SK-N-SH treated with all-trans-retinoic acid at 6 μM for 48 hours (cell line): ENCODE results near the gene BLNK.
A peak's percentile ranks its signal among the peaks of the same experiment; 100 is the strongest.

Experiments used
- ATAC-seq: fragments of 200-7000 bp; cut with Tn5 transposase; 3 replicates; pipeline ENCODE4 v1.9.1; 2020; ENCODE audit warnings: mild to moderate bottlenecking, moderate library complexity
- ARNTL ChIP-seq: fragments of 450-650 bp; formaldehyde crosslinking; IDR thresholded peaks from 2 replicates; pipeline ENCODE4 v1.5.0; 2020; ENCODE audit warnings: low read depth, mild to moderate bottlenecking, moderate library complexity, borderline replicate concordance
- BACH2 ChIP-seq: fragments of 250-450 bp; sonication (Bioruptor Pico); IDR thresholded peaks from 2 replicates; pipeline ENCODE4 v1.9.0; 2021; ENCODE audit warnings: mild to moderate bottlenecking, borderline replicate concordance
- ESRRG ChIP-seq: fragments of 250-450 bp; sonication (Bioruptor Pico); IDR thresholded peaks from 2 replicates; pipeline ENCODE4 v1.6.1; 2021; ENCODE audit warnings: mild to moderate bottlenecking
- GLIS3 ChIP-seq: fragments of 250-450 bp; sonication (Bioruptor Pico); IDR thresholded peaks from 2 replicates; pipeline ENCODE4 v1.5.0; 2020; ENCODE audit warnings: mild to moderate bottlenecking, moderate library complexity
- ISL1 ChIP-seq: fragments of 250-450 bp; sonication (Bioruptor Pico); IDR thresholded peaks from 2 replicates; pipeline ENCODE4 v2.1.2; 2022; ENCODE audit warnings: mild to moderate bottlenecking, moderate library complexity
- OSR1 ChIP-seq: fragments of 250-450 bp; sonication (Bioruptor Pico); IDR thresholded peaks from 2 replicates; pipeline ENCODE4 v1.8.0; 2022; ENCODE audit warnings: moderate library complexity, mild to moderate bottlenecking, inconsistent platforms
- PPARA ChIP-seq: fragments of 250-450 bp; sonication (Bioruptor Pico); IDR thresholded peaks from 2 replicates; pipeline ENCODE4 v1.5.0; 2020; ENCODE audit warnings: mild to moderate bottlenecking, borderline replicate concordance
- RARB ChIP-seq: fragments of 250-450 bp; sonication (Bioruptor Pico); IDR thresholded peaks from 2 replicates; pipeline ENCODE4 v1.8.0; 2021; ENCODE audit warnings: mild to moderate bottlenecking, moderate library complexity
- SNAI2 ChIP-seq: fragments of 250-450 bp; sonication (Bioruptor Pico); IDR thresholded peaks from 2 replicates; pipeline ENCODE4 v1.5.0; 2020; ENCODE audit warnings: mild to moderate bottlenecking, moderate library complexity
- TCF4 ChIP-seq: fragments of 250-450 bp; sonication (Bioruptor Pico); IDR thresholded peaks from 2 replicates; pipeline ENCODE4 v1.8.0; 2021; ENCODE audit warnings: mild to moderate bottlenecking, moderate library complexity, borderline replicate concordance
- TOX ChIP-seq: fragments of 250-450 bp; sonication (Bioruptor Pico); IDR thresholded peaks from 2 replicates; pipeline ENCODE4 v1.8.0; 2021; ENCODE audit warnings: mild to moderate bottlenecking, moderate library complexity, borderline replicate concordance
- ZC3H10 ChIP-seq: fragments of 250-450 bp; sonication (Bioruptor Pico); IDR thresholded peaks from 2 replicates; pipeline ENCODE4 v1.5.1; 2021; ENCODE audit warnings: mild to moderate bottlenecking, moderate library complexity
- ZFP3 ChIP-seq: fragments of 250-450 bp; sonication (Bioruptor Pico); IDR thresholded peaks from 2 replicates; pipeline ENCODE4 v1.5.0; 2020; ENCODE audit warnings: mild to moderate bottlenecking, moderate library complexity
- ZFP30 ChIP-seq: fragments of 450-650 bp; formaldehyde crosslinking; IDR thresholded peaks from 2 replicates; pipeline ENCODE4 v1.5.0; 2022; ENCODE audit warnings: mild to moderate bottlenecking, moderate library complexity
- ZNF565 ChIP-seq: fragments of 450-650 bp; formaldehyde crosslinking; conservative IDR thresholded peaks from 2 replicates; pipeline ENCODE4 v1.5.0; 2020; ENCODE audit warnings: low read depth, mild to moderate bottlenecking, moderate library complexity
- ZNF70 ChIP-seq: fragments of 450-650 bp; formaldehyde crosslinking; IDR thresholded peaks from 2 replicates; pipeline ENCODE4 v1.5.0; 2020; ENCODE audit warnings: mild to moderate bottlenecking, moderate library complexity
- ZNF8 ChIP-seq: fragments of 450-650 bp; formaldehyde crosslinking; IDR thresholded peaks from 2 replicates; pipeline ENCODE4 v1.5.0; 2020; ENCODE audit warnings: mild to moderate bottlenecking, moderate library complexity
- TF ChIP-seq, protein P1 (sequence below): fragments of 250-450 bp; sonication (Bioruptor Pico); IDR thresholded peaks from 2 replicates; pipeline ENCODE4 v1.8.0; 2021; ENCODE audit warnings: low read depth, mild to moderate bottlenecking, moderate library complexity, borderline replicate concordance
- TF ChIP-seq, protein P2 (sequence below): fragments of 250-450 bp; sonication (Bioruptor Pico); IDR thresholded peaks from 2 replicates; pipeline ENCODE4 v1.8.0; 2020; ENCODE audit warnings: mild to moderate bottlenecking, moderate library complexity, borderline replicate concordance
- TF ChIP-seq, protein P3 (sequence below): fragments of 250-450 bp; sonication (Bioruptor Pico); IDR thresholded peaks from 2 replicates; pipeline ENCODE4 v1.5.1; 2020; ENCODE audit warnings: low read depth, mild to moderate bottlenecking, moderate library complexity
- TF ChIP-seq, protein P4 (sequence below): fragments of 250-450 bp; sonication (Bioruptor Pico); IDR thresholded peaks from 2 replicates; pipeline ENCODE4 v1.5.0; 2020; ENCODE audit warnings: mild to moderate bottlenecking, moderate library complexity
- TF ChIP-seq, protein P5 (sequence below): fragments of 250-450 bp; sonication (Bioruptor Pico); IDR thresholded peaks from 2 replicates; pipeline ENCODE4 v1.5.1; 2021; ENCODE audit warnings: mild to moderate bottlenecking, moderate library complexity

BLNK gene

DNA sequence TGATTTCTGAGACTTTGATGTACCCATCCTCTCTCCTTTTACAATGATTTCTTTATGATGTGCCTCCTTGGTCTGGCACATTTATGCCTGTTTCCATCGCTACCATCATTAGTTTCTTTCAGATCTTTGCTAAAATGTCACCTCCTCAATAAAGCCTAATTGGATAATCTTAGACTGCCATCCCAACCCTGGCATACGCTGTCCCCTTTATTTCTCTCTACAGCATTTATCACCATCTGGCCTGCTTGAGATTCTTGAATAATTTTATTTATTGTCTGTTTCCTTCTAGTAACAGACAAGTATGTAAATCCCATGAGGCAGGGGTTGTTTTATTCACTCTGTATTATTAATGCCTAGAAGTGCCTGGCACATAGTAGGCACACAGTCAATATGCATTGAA lies 26.1 kb upstream of the BLNK start:
- TF ChIP-seq, protein P1, sequence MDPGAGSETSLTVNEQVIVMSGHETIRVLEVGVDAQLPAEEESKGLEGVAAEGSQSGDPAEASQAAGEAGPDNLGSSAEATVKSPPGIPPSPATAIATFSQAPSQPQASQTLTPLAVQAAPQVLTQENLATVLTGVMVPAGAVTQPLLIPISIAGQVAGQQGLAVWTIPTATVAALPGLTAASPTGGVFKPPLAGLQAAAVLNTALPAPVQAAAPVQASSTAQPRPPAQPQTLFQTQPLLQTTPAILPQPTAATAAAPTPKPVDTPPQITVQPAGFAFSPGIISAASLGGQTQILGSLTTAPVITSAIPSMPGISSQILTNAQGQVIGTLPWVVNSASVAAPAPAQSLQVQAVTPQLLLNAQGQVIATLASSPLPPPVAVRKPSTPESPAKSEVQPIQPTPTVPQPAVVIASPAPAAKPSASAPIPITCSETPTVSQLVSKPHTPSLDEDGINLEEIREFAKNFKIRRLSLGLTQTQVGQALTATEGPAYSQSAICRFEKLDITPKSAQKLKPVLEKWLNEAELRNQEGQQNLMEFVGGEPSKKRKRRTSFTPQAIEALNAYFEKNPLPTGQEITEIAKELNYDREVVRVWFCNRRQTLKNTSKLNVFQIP (CRISPR knock-in tag), result no peak
- TF ChIP-seq ZNF8 (CRISPR knock-in tag) (no peak), BACH2 (CRISPR knock-in tag) (no peak), ZNF565 (CRISPR knock-in tag) (no peak), TCF4 (no peak), RARB (CRISPR knock-in tag) (no peak)
- TF ChIP-seq, protein P2, sequence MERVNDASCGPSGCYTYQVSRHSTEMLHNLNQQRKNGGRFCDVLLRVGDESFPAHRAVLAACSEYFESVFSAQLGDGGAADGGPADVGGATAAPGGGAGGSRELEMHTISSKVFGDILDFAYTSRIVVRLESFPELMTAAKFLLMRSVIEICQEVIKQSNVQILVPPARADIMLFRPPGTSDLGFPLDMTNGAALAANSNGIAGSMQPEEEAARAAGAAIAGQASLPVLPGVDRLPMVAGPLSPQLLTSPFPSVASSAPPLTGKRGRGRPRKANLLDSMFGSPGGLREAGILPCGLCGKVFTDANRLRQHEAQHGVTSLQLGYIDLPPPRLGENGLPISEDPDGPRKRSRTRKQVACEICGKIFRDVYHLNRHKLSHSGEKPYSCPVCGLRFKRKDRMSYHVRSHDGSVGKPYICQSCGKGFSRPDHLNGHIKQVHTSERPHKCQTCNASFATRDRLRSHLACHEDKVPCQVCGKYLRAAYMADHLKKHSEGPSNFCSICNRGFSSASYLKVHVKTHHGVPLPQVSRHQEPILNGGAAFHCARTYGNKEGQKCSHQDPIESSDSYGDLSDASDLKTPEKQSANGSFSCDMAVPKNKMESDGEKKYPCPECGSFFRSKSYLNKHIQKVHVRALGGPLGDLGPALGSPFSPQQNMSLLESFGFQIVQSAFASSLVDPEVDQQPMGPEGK (CRISPR knock-in tag), result no peak
- TF ChIP-seq, protein P3, sequence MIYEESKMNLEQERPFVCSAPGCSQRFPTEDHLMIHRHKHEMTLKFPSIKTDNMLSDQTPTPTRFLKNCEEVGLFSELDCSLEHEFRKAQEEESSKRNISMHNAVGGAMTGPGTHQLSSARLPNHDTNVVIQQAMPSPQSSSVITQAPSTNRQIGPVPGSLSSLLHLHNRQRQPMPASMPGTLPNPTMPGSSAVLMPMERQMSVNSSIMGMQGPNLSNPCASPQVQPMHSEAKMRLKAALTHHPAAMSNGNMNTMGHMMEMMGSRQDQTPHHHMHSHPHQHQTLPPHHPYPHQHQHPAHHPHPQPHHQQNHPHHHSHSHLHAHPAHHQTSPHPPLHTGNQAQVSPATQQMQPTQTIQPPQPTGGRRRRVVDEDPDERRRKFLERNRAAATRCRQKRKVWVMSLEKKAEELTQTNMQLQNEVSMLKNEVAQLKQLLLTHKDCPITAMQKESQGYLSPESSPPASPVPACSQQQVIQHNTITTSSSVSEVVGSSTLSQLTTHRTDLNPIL (CRISPR knock-in tag), result no peak
- TF ChIP-seq, all 23 proteins: peak for 0
- no peak for ATAC-seq

DNA sequence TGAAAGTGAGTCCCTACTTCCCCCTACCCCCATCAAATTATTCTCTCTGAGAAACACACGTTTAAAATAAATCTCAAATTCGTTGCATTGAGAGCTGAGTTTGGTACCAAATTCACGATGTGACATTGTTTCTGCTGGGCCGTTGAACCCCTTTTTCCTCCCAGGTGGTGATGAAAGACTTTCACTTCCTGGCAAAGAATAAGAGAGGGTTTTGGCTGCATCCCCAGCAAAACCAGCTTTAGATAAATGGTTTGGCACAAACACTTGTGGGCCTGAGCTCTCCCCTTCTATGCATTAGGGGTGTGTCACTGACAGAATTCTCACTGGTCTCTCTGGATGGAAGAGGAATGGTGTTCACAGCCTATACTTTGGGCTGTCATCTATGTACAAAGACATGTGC lies 24.1 kb upstream of the BLNK start:
- ATAC-seq, result no peak
- TF ChIP-seq ZNF565 (CRISPR knock-in tag) (no peak), ISL1 (no peak), BACH2 (CRISPR knock-in tag) (no peak), ZC3H10 (no peak), ZNF70 (CRISPR knock-in tag) (no peak), SNAI2 (CRISPR knock-in tag) (no peak), TCF4 (no peak), TOX (CRISPR knock-in tag) (no peak), ARNTL (CRISPR knock-in tag) (no peak), ESRRG (CRISPR knock-in tag) (no peak), ZNF8 (CRISPR knock-in tag) (no peak)
- TF ChIP-seq, protein P4, sequence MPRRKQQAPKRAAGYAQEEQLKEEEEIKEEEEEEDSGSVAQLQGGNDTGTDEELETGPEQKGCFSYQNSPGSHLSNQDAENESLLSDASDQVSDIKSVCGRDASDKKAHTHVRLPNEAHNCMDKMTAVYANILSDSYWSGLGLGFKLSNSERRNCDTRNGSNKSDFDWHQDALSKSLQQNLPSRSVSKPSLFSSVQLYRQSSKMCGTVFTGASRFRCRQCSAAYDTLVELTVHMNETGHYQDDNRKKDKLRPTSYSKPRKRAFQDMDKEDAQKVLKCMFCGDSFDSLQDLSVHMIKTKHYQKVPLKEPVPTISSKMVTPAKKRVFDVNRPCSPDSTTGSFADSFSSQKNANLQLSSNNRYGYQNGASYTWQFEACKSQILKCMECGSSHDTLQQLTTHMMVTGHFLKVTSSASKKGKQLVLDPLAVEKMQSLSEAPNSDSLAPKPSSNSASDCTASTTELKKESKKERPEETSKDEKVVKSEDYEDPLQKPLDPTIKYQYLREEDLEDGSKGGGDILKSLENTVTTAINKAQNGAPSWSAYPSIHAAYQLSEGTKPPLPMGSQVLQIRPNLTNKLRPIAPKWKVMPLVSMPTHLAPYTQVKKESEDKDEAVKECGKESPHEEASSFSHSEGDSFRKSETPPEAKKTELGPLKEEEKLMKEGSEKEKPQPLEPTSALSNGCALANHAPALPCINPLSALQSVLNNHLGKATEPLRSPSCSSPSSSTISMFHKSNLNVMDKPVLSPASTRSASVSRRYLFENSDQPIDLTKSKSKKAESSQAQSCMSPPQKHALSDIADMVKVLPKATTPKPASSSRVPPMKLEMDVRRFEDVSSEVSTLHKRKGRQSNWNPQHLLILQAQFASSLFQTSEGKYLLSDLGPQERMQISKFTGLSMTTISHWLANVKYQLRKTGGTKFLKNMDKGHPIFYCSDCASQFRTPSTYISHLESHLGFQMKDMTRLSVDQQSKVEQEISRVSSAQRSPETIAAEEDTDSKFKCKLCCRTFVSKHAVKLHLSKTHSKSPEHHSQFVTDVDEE (CRISPR knock-in tag), result no peak
- TF ChIP-seq, all 23 proteins: peak for 0

DNA sequence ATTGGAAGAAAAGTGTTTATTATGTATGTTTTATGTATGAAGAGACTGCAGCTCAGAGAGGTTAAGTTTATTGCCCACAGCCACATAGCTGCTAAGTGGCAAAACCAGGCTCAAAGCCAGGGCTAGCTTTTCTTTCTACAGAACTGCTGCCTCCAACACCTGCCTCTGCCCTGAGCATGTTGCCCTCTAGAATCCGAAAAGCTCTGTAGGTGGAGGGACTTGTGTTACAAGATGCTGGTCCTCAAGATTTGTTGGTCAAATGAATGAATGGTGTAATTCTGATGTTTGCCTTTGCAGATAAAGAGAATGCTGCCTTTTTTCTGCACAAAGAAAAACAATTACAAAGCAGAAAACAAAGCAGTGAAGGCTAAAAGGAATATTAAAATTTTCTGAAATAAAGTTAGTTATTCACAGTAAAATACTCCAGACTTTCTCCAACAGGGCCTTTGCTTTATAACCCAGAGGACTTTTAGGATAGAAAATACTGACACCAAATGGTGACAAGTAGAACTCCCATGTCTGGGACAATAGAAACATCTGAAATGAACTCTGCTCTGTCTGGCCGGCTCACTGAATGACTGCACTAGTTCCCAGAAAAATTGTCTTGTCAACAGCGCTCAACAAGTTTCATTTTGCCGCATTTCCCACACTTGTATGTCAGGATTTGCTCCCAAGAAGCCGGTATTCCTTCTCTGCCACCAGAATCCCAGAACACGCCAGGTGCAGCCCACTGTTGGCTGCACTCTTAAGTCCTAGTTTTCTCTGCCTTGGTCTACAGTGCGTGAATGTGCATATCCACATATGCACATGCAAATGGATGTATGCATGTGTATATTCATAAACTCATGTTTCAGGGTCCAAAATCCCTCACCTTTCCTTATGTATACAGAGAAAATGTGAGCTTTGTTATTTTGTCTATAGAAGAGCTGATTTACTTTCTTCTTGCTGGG lies 21.9 kb upstream of the BLNK start:
- peak; percentile 95 for ATAC-seq
- no peak for TF ChIP-seq GLIS3 (CRISPR knock-in tag)
- TF ChIP-seq, protein P5, sequence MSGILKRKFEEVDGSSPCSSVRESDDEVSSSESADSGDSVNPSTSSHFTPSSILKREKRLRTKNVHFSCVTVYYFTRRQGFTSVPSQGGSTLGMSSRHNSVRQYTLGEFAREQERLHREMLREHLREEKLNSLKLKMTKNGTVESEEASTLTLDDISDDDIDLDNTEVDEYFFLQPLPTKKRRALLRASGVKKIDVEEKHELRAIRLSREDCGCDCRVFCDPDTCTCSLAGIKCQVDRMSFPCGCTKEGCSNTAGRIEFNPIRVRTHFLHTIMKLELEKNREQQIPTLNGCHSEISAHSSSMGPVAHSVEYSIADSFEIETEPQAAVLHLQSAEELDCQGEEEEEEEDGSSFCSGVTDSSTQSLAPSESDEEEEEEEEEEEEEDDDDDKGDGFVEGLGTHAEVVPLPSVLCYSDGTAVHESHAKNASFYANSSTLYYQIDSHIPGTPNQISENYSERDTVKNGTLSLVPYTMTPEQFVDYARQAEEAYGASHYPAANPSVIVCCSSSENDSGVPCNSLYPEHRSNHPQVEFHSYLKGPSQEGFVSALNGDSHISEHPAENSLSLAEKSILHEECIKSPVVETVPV, result no peak
- TF ChIP-seq ZNF8 (CRISPR knock-in tag), result no peak
- TF ChIP-seq ARNTL (CRISPR knock-in tag), result no peak
- TF ChIP-seq ZFP30 (CRISPR knock-in tag), result no peak
- TF ChIP-seq TCF4, result no peak
- no peak for TF ChIP-seq OSR1 (CRISPR knock-in tag)
- TF ChIP-seq SNAI2 (CRISPR knock-in tag), result no peak
- no peak for TF ChIP-seq ZFP3 (CRISPR knock-in tag)
- TF ChIP-seq, protein P4 (CRISPR knock-in tag), result no peak
- no peak for TF ChIP-seq ZNF565 (CRISPR knock-in tag)
- no peak for TF ChIP-seq PPARA (CRISPR knock-in tag)
- TF ChIP-seq, all 23 proteins: peak for 0
